IMR-90 (cell line): ENCODE measurements around the gene NMNAT3. TPM values are rescaled to one million over a fixed set of nuclear protein-coding genes. Genes with fewer than 3 reads are reported as not detected.

Experiments
- ATAC-seq: fragments of 200-7000 bp; cut with Tn5 transposase; 2 replicates; pipeline ENCODE4 v1.9.1; 2020; ENCODE audit warnings: low read depth, mild to moderate bottlenecking, moderate library complexity
- BruUV-seq: library from RNA; stranded (reverse); fragments of 400-500 nt; replicated peaks from 2 replicates; lab custom pipeline; 2021; lab: Mats Ljungman, UMichigan
- CTCF ChIA-PET: fragments of 300-600 bp; formaldehyde crosslinking; extraction: SDS; loops from one replicate; lab custom pipeline; 2021; ENCODE audit warnings: antibody characterized with exemption; lab: Yijun Ruan, JAX
- POLR2A ChIA-PET: fragments of 300-600 bp; sonication (Branson Sonifier 250); formaldehyde crosslinking; loops from one replicate; lab custom pipeline; 2022; ENCODE audit warnings: antibody characterized with exemption; ENCODE audit not compliant: unreplicated experiment; lab: Charles Lee
- DNase-seq: peaks from one replicate; pipeline ENCODE4 v3.0.0; 2013
- H2AFZ ChIP-seq: replicated peaks from 2 replicates; pipeline ENCODE3; 2013; ENCODE audit warnings: low read length, mild to moderate bottlenecking; ENCODE audit not compliant: poor library complexity
- H2AK5ac ChIP-seq: 2 replicates; pipeline ENCODE4 v1.6.1; 2013; ENCODE audit warnings: low read depth, low read length, inconsistent platforms
- H2AK9ac ChIP-seq: replicated peaks from 2 replicates; pipeline ENCODE3; 2013; ENCODE audit warnings: mild to moderate bottlenecking, low read depth, low read length, moderate library complexity; ENCODE audit not compliant: poor library complexity
- H2BK120ac ChIP-seq: 2 replicates; pipeline ENCODE4 v1.6.1; 2013; ENCODE audit warnings: low read depth, low read length, inconsistent platforms
- H2BK15ac ChIP-seq: 3 replicates; pipeline ENCODE4 v1.6.1; 2013; ENCODE audit warnings: low read depth, low read length, inconsistent platforms
- H2BK20ac ChIP-seq: 2 replicates; pipeline ENCODE4 v1.6.1; 2013; ENCODE audit warnings: low read depth, mild to moderate bottlenecking, inconsistent platforms, low read length, moderate library complexity
- H2BK5ac ChIP-seq: 2 replicates; pipeline ENCODE4 v1.6.1; 2013; ENCODE audit warnings: mild to moderate bottlenecking, low read depth, low read length, inconsistent platforms; ENCODE audit not compliant: poor library complexity, severe bottlenecking
- H3K14ac ChIP-seq: replicated peaks from 2 replicates; pipeline ENCODE4 v1.6.1; 2013; ENCODE audit warnings: low read depth, low read length, inconsistent platforms
- H3K18ac ChIP-seq: 2 replicates; pipeline ENCODE4 v1.6.1; 2013; ENCODE audit warnings: low read depth, low read length, control low read depth
- H3K23ac ChIP-seq: 2 replicates; pipeline ENCODE4 v1.6.1; 2013; ENCODE audit warnings: low read depth, low read length, inconsistent platforms
- H3K27ac ChIP-seq: 2 replicates; pipeline ENCODE4 v1.5.1; 2013; ENCODE audit warnings: mild to moderate bottlenecking, control low read depth, low read length; ENCODE audit not compliant: insufficient read depth
- H3K27me3 ChIP-seq: 2 replicates; pipeline ENCODE4 v1.6.1; 2013; ENCODE audit warnings: low read length; ENCODE audit not compliant: control insufficient read depth, insufficient read depth
- H3K36me3 ChIP-seq: 2 replicates; pipeline ENCODE4 v1.6.1; 2013; ENCODE audit warnings: low read length, mixed read lengths; ENCODE audit not compliant: control insufficient read depth, insufficient read depth
- H3K4ac ChIP-seq: 2 replicates; pipeline ENCODE4 v1.6.1; 2013; ENCODE audit warnings: low read depth, low read length, inconsistent platforms
- H3K4me1 ChIP-seq: 2 replicates; pipeline ENCODE4 v1.6.1; 2013; ENCODE audit warnings: low read length, mixed read lengths; ENCODE audit not compliant: control insufficient read depth, insufficient read depth
- H3K4me2 ChIP-seq: 2 replicates; pipeline ENCODE4 v1.6.1; 2013; ENCODE audit warnings: low read depth, mild to moderate bottlenecking, control low read depth, low read length, moderate library complexity
- H3K4me3 ChIP-seq: 2 replicates; pipeline ENCODE4 v1.5.1; 2013; ENCODE audit warnings: low read depth, mild to moderate bottlenecking, control low read depth, low read length, moderate library complexity; ENCODE audit not compliant: insufficient read depth
- H3K56ac ChIP-seq: 2 replicates; pipeline ENCODE4 v1.6.1; 2013; ENCODE audit warnings: low read length, inconsistent platforms; ENCODE audit not compliant: insufficient read depth; ENCODE audit errors: extremely low read depth
- H3K79me1 ChIP-seq, 2 experiments: 2 replicates each; pipeline ENCODE4 v1.6.1; 2013; ENCODE audit warnings: low read length in 2 of 2, inconsistent platforms in 1 of 2, low read depth in 1 of 2
- H3K9ac ChIP-seq: 2 replicates; pipeline ENCODE4 v1.6.1; 2013; ENCODE audit warnings: low read depth, low read length, control low read depth
- H3K9me1 ChIP-seq: 2 replicates; pipeline ENCODE4 v1.6.1; 2013; ENCODE audit warnings: low read length, inconsistent platforms; ENCODE audit not compliant: insufficient read depth
- H3K9me3 ChIP-seq: 2 replicates; pipeline ENCODE4 v1.6.1; 2013; ENCODE audit warnings: low read length; ENCODE audit not compliant: control insufficient read depth, insufficient read depth
- H4K20me1 ChIP-seq: 2 replicates; pipeline ENCODE4 v1.6.1; 2013; ENCODE audit warnings: low read length, inconsistent platforms; ENCODE audit not compliant: insufficient read depth
- H4K5ac ChIP-seq: 2 replicates; pipeline ENCODE4 v1.6.1; 2013; ENCODE audit warnings: mild to moderate bottlenecking, low read depth, low read length, control low read depth
- H4K8ac ChIP-seq, 2 experiments: 2 replicates each; pipeline ENCODE4 v1.6.1; 2013; ENCODE audit warnings: low read depth in 2 of 2, low read length in 2 of 2, control low read depth in 1 of 2, inconsistent platforms in 1 of 2
- H4K91ac ChIP-seq: 2 replicates; pipeline ENCODE4 v1.6.1; 2013; ENCODE audit warnings: low read depth, low read length, inconsistent platforms; ENCODE audit not compliant: insufficient read depth
- CHD1 ChIP-seq: IDR thresholded peaks from 2 replicates; pipeline ENCODE4 v1.6.1; 2012; ENCODE audit warnings: low read depth, low read length, improper control_type of control experiment
- MXI1 ChIP-seq: IDR thresholded peaks from 2 replicates; pipeline ENCODE4 v1.6.1; 2012; ENCODE audit warnings: low read depth, mild to moderate bottlenecking, low read length, moderate library complexity, borderline replicate concordance
- NFE2L2 ChIP-seq: fragments of 150-350 bp; IDR thresholded peaks from 2 replicates; pipeline ENCODE4 v1.6.1; 2016; ENCODE audit warnings: low read depth, mild to moderate bottlenecking, low read length
- RCOR1 ChIP-seq: IDR thresholded peaks from 2 replicates; pipeline ENCODE4 v1.6.1; 2012; ENCODE audit warnings: mild to moderate bottlenecking, low read length, improper control_type of control experiment; ENCODE audit not compliant: insufficient replicate concordance
- WGBS, 2 experiments: methylation state at CpG; one replicate each; pipeline versions ENCODE4 v1.1.5 to v1.1.7; 2013; ENCODE audit warnings: missing lambda C conversion rate in 2 of 2; ENCODE audit not compliant: insufficient read length in 1 of 2; ENCODE audit errors: extremely low coverage in 2 of 2; 5-methylcytosine and 5-hydroxymethylcytosine counted together
- dilution Hi-C: fragments of 300-500 bp; cut with HindIII; formaldehyde crosslinking; loops from one replicate; pipeline ENCODE4 v1.14.3; 2018; ENCODE audit warnings: low sequenced_read_pairs; ENCODE audit not compliant: unreplicated experiment
- in situ Hi-C: fragments of 300-500 bp; cut with MboI; formaldehyde crosslinking; loops from 3 replicates; pipeline ENCODE4 v1.14.3; 2019; ENCODE audit warnings: low sequenced_read_pairs, inconsistent platforms, mixed read lengths
- intact Hi-C: fragments of 100-400 bp; cut with micrococcal nuclease; formaldehyde crosslinking; loops from 2 replicates; pipeline ENCODE4 v1.10.0; 2022
- polyA plus RNA-seq, 3 experiments: library from polyadenylated mRNA; depleted of rRNA; stranded (reverse); fragments of >200 nt; gene quantifications; 2 replicates each; pipeline ENCODE4 v1.2.3, GENCODE V29; 2012; ENCODE audit warnings: low replicate concordance in 1 of 3
- total RNA-seq: library from RNA; depleted of rRNA; stranded (reverse); fragments of >200 nt; gene quantifications from 2 replicates; pipeline ENCODE4 v1.2.3, GENCODE V29; 2012
- TF ChIP-seq, protein P1 (sequence below): conservative IDR thresholded peaks from 2 replicates; pipeline ENCODE4 v1.5.1; 2012; ENCODE audit warnings: mild to moderate bottlenecking, low read depth, low read length, improper control_type of control experiment

NMNAT3 gene
- total and polyA plus RNA-seq, 2 of the 4 experiments (the other 2 are of a cell fraction), result 0.12 to 0.36 TPM

DNA sequence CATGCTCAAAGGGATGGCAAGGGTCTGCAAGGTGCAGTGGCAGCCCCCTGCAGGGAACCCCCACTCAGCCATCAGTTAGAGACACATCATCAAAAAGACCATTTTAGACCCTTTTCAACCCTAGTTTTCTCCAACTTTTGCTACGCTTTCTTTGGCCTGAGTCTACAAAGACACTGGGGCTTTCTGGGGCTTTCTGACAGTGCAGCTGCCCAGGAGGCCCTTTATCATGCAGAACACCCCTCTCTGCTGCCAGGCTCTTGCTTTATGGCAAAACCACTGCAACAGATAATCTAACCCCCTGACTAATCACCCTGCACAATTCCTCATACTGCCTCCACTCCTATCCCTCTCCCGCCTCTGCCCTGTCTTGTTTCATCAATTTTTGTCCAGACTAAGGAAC is 2.4 kb downstream of the NMNAT3 start:
- Histone ChIP-seq H2BK120ac (no peak overlapping the region), H3K18ac (no peak overlapping the region), H3K36me3 (no peaks in the 10 kb centered on the region), H2AK5ac (no peak overlapping the region), H3K9ac (no peak overlapping the region), H4K20me1 (no peaks in the 10 kb centered on the region), H4K8ac (no peak overlapping the region), H3K23ac (no peak overlapping the region), H3K4ac (no peak overlapping the region), H3K9me1 (no peaks in the 10 kb centered on the region), H2BK5ac (no peak overlapping the region), H2BK15ac (no peak overlapping the region), H3K4me3 (no peak overlapping the region), H3K4me1 (no peaks in the 10 kb centered on the region), H2AFZ (no peak overlapping the region), H2BK20ac (no peak overlapping the region), H3K79me1 (no peaks in the 10 kb centered on the region), H4K91ac (no peak overlapping the region), H3K27me3 (peaks cover 4% of the 10 kb centered on the region; the same call in 1 of the 2 replicates), H3K14ac (no peak overlapping the region), H3K4me2 (no peak overlapping the region), H3K9me3 (no peaks in the 10 kb centered on the region), H3K56ac (no peak overlapping the region), H4K5ac (no peak overlapping the region), H3K27ac (no peak overlapping the region), H2AK9ac (no peak overlapping the region)
- DNase-seq, result no peak
- WGBS, 2 experiments, result 40% methylated on average over 1 of the region's 2 CpGs; no CpG with 5 or more reads in 1 of the 2 experiments
- in situ Hi-C loops (no loop called here), intact Hi-C loops (no loop called here), dilution Hi-C loops (no loop called here)
- CTCF ChIA-PET, result no interaction called here
- POLR2A ChIA-PET, result no interaction called here
- TF ChIP-seq, protein P1, sequence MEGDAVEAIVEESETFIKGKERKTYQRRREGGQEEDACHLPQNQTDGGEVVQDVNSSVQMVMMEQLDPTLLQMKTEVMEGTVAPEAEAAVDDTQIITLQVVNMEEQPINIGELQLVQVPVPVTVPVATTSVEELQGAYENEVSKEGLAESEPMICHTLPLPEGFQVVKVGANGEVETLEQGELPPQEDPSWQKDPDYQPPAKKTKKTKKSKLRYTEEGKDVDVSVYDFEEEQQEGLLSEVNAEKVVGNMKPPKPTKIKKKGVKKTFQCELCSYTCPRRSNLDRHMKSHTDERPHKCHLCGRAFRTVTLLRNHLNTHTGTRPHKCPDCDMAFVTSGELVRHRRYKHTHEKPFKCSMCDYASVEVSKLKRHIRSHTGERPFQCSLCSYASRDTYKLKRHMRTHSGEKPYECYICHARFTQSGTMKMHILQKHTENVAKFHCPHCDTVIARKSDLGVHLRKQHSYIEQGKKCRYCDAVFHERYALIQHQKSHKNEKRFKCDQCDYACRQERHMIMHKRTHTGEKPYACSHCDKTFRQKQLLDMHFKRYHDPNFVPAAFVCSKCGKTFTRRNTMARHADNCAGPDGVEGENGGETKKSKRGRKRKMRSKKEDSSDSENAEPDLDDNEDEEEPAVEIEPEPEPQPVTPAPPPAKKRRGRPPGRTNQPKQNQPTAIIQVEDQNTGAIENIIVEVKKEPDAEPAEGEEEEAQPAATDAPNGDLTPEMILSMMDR, result no peak
- TF ChIP-seq CHD1, result no peak
- no peak for TF ChIP-seq MXI1
- no peak for TF ChIP-seq NFE2L2
- no peak for TF ChIP-seq RCOR1
- no peak for ATAC-seq
- no TSS peak for BruUV-seq
